ENCODE measurements around the gene GPR152. TPM values are rescaled to one million over a fixed set of nuclear protein-coding genes. Genes with fewer than 3 reads are reported as not detected.

The GPR152 gene
- total RNA-seq, 1 donor from 2014 or later: not detected

DNA sequence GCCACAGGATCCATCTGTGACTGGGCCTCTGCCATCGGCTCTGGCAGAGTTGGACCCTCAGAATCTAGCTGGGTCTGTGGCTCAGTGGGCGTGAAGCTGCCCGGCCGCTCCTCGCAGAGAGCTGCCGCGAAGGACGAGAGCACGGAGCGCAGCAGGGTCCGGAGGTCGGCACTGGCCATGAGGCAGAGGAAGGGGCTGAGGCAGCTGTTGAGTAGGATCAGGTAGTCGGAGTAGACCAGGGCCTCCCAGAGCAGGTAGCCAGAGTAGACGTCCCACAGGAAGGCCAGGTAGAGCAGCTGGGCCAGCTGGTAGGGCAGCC lies 912 bp downstream of the GPR152 start:
- H3K36me3 ChIP-seq: no peaks in the 10 kb centered on the region
- H3K9me3 ChIP-seq: no peaks in the 10 kb centered on the region
- no peaks in the 10 kb centered on the region for H3K27me3 ChIP-seq
- TF ChIP-seq POLR2A (IDR thresholded peaks at IDR 0.05) (no peak), POLR2AphosphoS5 (IDR thresholded peaks at IDR 0.05; ENCODE audit: insufficient read depth in 1 of 2, low read depth in 1 of 2) (no peak)
- TF ChIP-seq, protein P1, sequence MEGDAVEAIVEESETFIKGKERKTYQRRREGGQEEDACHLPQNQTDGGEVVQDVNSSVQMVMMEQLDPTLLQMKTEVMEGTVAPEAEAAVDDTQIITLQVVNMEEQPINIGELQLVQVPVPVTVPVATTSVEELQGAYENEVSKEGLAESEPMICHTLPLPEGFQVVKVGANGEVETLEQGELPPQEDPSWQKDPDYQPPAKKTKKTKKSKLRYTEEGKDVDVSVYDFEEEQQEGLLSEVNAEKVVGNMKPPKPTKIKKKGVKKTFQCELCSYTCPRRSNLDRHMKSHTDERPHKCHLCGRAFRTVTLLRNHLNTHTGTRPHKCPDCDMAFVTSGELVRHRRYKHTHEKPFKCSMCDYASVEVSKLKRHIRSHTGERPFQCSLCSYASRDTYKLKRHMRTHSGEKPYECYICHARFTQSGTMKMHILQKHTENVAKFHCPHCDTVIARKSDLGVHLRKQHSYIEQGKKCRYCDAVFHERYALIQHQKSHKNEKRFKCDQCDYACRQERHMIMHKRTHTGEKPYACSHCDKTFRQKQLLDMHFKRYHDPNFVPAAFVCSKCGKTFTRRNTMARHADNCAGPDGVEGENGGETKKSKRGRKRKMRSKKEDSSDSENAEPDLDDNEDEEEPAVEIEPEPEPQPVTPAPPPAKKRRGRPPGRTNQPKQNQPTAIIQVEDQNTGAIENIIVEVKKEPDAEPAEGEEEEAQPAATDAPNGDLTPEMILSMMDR (IDR thresholded peaks at IDR 0.05): no peak
- no peak overlapping the region for H3K4me3 ChIP-seq
- peaks cover 6% of the 10 kb centered on the region for H3K4me1 ChIP-seq
- intact Hi-C loops (cut with DNase I): no loop called here
- no peak for DNase-seq (ENCODE audit: extremely low spot score in 2 of 2)
- H3K27ac ChIP-seq: no peak overlapping the region

DNA sequence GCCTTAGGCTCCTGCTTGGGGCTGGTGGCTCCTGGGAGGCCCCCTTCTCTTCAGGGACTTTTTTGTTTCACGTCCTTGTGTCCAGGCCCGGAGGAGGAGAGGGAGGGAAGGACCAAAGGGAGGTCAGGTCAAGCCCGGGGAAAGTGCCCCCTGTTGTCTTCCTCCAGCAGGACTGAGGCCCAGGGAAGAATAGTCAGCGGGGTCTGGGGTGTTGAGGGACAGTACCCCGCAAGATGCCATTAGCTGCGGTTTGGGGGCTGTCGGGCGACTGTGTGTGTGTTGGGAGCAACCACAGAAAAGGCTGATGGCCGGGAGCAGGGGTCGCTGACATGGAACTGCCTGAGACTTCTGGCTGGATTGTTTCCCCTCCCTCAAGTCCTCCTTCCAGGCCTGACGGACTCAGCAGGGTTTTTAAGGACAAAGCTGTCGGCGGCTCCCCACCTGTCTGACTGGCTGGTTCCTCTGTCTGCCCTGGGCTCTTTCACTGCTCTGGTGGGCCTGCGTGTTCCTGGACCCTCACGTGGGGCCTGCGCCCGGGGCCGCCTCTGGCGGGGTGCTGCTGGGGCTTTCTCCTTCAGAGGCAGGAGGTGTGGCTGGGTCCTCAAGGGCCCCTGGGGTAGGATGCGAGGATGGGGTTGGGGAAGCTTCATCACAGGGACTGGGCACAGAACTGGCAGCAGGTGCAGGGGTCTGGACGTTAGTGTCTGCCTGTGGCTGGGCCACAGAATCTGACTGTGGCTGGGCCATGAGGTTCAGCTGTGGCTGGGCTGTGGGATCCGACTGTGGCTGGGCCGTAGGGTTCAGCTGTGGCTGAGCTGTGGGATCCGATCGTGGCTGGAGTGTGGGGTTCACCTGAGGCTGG lies 1.5 kb downstream of the GPR152 start:
- DNase-seq (ENCODE audit: extremely low spot score in 2 of 2): no peak
- Histone ChIP-seq H3K27me3 (no peaks in the 10 kb centered on the region), H3K4me3 (no peak overlapping the region), H3K9me3 (no peaks in the 10 kb centered on the region), H3K36me3 (no peaks in the 10 kb centered on the region), H3K4me1 (peaks cover 6% of the 10 kb centered on the region), H3K27ac (no peak overlapping the region)
- intact Hi-C loops (cut with DNase I): no loop called here
- TF ChIP-seq, protein P1 (IDR thresholded peaks at IDR 0.05): no peak
- TF ChIP-seq POLR2A (IDR thresholded peaks at IDR 0.05): no peak
- TF ChIP-seq POLR2AphosphoS5 (IDR thresholded peaks at IDR 0.05; ENCODE audit: insufficient read depth in 1 of 2, low read depth in 1 of 2): no peak

DNA sequence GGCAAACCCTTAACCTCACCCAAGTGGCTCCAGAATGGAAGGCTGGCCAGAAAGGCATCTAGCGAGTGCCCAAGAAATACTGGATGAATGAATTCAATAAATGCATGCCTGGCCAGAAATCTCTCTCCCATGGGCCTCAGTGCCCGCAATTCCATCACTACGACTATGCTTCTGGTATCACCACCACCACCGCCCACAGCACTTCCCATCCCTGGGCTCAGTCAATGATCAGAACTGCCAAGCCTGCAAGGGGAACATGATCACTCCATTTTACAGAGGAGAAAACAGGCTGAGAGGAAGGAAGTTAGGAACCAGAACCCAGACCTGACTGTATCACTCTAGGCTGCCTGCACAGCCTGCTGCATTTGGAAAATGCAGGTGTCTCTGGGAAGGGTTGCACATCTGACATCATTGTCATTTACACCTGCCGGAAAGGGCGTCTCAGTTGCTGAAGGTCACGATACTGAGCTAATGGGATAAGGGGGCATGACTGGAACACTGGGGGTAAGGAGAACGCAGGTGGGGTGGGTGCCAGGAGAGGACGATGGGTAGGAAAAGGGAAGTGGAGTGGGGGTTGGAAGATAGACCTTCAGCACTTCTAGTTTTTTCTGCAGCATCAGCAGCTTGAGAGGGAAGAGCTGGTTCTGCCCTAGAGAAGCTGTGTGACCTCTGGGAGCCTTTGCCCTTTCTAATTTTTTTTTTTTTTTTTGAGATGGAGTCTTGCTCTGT lies 3.2 kb downstream of the GPR152 start:
- no peaks in the 10 kb centered on the region for H3K36me3 ChIP-seq
- H3K4me3 ChIP-seq: no peak overlapping the region
- TF ChIP-seq POLR2A (IDR thresholded peaks at IDR 0.05) (no peak), POLR2AphosphoS5 (IDR thresholded peaks at IDR 0.05; ENCODE audit: insufficient read depth in 1 of 2, low read depth in 1 of 2) (no peak)
- TF ChIP-seq, protein P1 (IDR thresholded peaks at IDR 0.05): no peak
- H3K27ac ChIP-seq: no peak overlapping the region
- DNase-seq (ENCODE audit: extremely low spot score in 2 of 2): no peak
- no peaks in the 10 kb centered on the region for H3K27me3 ChIP-seq
- H3K4me1 ChIP-seq: peaks cover 13% of the 10 kb centered on the region
- no peaks in the 10 kb centered on the region for H3K9me3 ChIP-seq
- intact Hi-C loops (cut with DNase I): no loop called here

DNA sequence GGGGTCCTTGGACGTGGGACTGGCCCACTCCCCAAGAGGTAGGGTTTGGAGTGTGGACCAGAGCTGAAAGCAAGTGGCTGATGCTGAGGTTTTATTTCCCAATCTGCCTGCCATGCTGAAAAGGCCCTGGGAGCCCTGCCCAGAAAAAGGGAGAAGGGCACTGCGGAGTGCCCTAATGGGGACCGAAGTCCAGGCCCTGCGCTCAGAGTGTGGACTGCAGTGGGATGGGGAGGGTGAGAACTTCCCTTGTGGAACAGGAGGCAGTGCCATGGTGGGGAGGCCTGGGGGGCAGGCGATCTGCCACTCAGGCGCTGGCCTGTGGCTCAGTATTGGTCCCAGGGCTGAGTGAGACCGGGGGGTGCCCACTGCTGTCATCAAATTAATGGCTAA lies 4.3 kb downstream of the GPR152 start:
- Histone ChIP-seq H3K4me3 (no peak overlapping the region), H3K36me3 (no peaks in the 10 kb centered on the region), H3K4me1 (peaks cover 18% of the 10 kb centered on the region), H3K9me3 (no peaks in the 10 kb centered on the region), H3K27ac (no peak overlapping the region), H3K27me3 (no peaks in the 10 kb centered on the region)
- TF ChIP-seq POLR2AphosphoS5 (IDR thresholded peaks at IDR 0.05; ENCODE audit: insufficient read depth in 1 of 2, low read depth in 1 of 2) (no peak), POLR2A (IDR thresholded peaks at IDR 0.05) (no peak)
- TF ChIP-seq, protein P1 (IDR thresholded peaks at IDR 0.05): no peak
- intact Hi-C loops (cut with DNase I): no loop called here
- no peak for DNase-seq (ENCODE audit: extremely low spot score in 2 of 2)

DNA sequence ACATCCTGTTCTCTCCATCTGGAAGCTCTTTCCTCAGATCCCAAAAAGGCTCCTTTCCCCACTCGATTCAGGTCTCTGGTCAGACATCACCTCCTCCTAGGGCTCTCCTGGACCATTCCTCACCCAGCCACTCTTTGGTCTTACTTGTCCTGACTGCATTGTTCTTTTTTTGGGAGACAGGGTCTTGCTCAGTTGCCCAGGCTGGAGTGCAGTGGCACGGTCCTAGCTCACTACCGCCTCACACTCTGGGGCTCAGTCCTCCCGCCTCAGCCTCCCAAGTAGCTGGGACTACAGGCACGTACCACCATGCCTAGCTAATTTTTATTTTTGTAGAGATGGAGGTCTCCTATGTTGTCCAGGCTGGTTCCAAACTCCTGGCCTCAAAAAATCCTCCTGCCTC lies 7.0 kb downstream of the GPR152 start:
- no peak overlapping the region for H3K4me3 ChIP-seq
- intact Hi-C loops (cut with DNase I): no loop called here
- peaks cover 28% of the 10 kb centered on the region for H3K4me1 ChIP-seq
- H3K27ac ChIP-seq: no peak overlapping the region
- TF ChIP-seq POLR2A (IDR thresholded peaks at IDR 0.05) (no peak), POLR2AphosphoS5 (IDR thresholded peaks at IDR 0.05; ENCODE audit: insufficient read depth in 1 of 2, low read depth in 1 of 2) (no peak)
- TF ChIP-seq, protein P1 (IDR thresholded peaks at IDR 0.05): no peak
- no peaks in the 10 kb centered on the region for H3K9me3 ChIP-seq
- H3K27me3 ChIP-seq: no peaks in the 10 kb centered on the region
- peaks cover 0 to 15% of the 10 kb centered on the region in 2 donors for H3K36me3 ChIP-seq
- no peak for DNase-seq (ENCODE audit: extremely low spot score in 2 of 2)

Measured in vagina (tissue), 2 donors.